ENCODE measurements around the gene PARP14.

- TF ChIP-seq CTCF (conservative IDR thresholded peaks at IDR 0.05): no peak
- no peak for TF ChIP-seq ZFX (IDR thresholded peaks at IDR 0.05)
Observed at GRCh38 chr3:122688996-122689395, 8.4 kb downstream of the PARP14 start.

Measured in C4-2B (cell line).